Measurements from ENCODE around the gene BFSP2. TPM values are rescaled to one million over a fixed set of nuclear protein-coding genes. Genes with fewer than 3 reads are reported as not detected.

Gene BFSP2
- total and polyA plus RNA-seq, 2 donors (not counting 3 experiments of a cell fraction or from before 2014, with no cell fraction given), result not detected

DNA sequence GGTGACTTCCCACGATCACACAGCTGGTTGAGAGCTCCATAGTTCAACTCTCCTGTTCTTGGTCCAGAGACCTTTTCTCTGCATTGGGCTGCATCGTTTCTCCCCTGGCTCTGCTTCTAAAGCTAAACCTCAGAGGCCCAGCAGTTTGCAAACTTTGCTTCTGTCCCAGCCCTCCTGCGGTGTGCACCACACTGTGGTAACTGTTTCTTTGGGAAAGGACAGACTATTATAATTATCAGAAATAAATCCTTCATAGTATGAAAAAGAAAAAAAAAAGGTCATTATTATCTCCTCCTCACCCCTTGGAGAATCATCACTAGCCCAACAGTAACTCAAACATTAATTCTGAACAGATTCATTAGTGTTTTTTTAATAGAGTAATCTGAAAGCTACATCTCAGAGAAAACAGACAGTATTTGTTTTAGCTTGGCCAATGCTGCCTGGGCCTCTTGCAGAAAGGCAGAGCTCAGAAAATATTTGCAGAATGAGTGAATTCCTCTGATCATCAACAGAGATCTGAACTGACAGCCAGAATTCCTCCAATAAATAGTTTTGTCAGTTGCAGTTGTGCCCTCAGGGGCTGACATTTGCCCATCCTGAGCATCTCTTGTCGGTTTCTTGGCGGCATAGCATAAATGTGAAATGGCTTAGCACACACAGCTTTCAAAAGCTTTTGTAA is 52.9 kb downstream of the BFSP2 start:
- no peaks in the 10 kb centered on the region for H3K79me2 ChIP-seq (ENCODE audit: control insufficient read depth, insufficient read depth, low read length)
- FAIRE-seq (no peak), DNase-seq (ENCODE audit: low read depth, low spot score) (no peak)
- ChIA-PET CTCF (interaction anchor here (0.6 kb wide), 1 partner anchor 34 kb away, joined by 3 read pairs; no protein-coding TSS in a partner anchor), POLR2A (no interaction called here)
- H2AFZ ChIP-seq (ENCODE audit: low read depth, low read length), result no peak overlapping the region
- TF ChIP-seq FOS (IDR thresholded peaks at IDR 0.05; ENCODE audit: borderline replicate concordance, insufficient read depth, low read length) (no peak), GATA2 (IDR thresholded peaks at IDR 0.05; ENCODE audit: insufficient read depth, insufficient read length, low read depth, low read length) (no peak)
- dilution Hi-C loops (cut with MboI; ENCODE audit: extremely low pct_ligation_motif_present, low sequenced_read_pairs) (no loop called here), intact Hi-C loops (cut with micrococcal nuclease) (loop anchor here (10.0 kb wide), 1 partner anchor 352 kb away; the partner anchor contains the start of gene SRPRB)
- no peak overlapping the region for H3K9ac ChIP-seq (replicated peaks; ENCODE audit: extremely low read depth, insufficient read depth, low read length)
- H3K36me3 ChIP-seq (ENCODE audit: control insufficient read depth in 2 of 2, extremely low read depth in 1 of 2, insufficient read depth in 2 of 2, low read length in 2 of 2), result no peaks in the 10 kb centered on the region
- H3K9me3 ChIP-seq (replicated peaks; ENCODE audit: control insufficient read depth, insufficient read depth, low read length), result no peaks in the 10 kb centered on the region
- no TSS peak for BruUV-seq (replicated peaks)
- peaks cover 20 to 24% of the 10 kb centered on the region in 2 experiments for H3K27me3 ChIP-seq (ENCODE audit: control insufficient read depth in 2 of 2, insufficient read depth in 2 of 2, low read length in 2 of 2)
- no peak overlapping the region for H3K4me2 ChIP-seq (ENCODE audit: insufficient read depth, low read length)
- no peak overlapping the region for H3K27ac ChIP-seq (ENCODE audit: insufficient read depth, low read depth, low read length)
- H3K4me3 ChIP-seq (replicated peaks in 1 of 3; ENCODE audit: insufficient read depth in 1 of 3, low read depth in 1 of 3, low read length in 3 of 3), result no peak overlapping the region
- H3K9me1 ChIP-seq (replicated peaks; ENCODE audit: control insufficient read depth, extremely low read depth, insufficient read depth, low read length), result no peaks in the 10 kb centered on the region
- H4K20me1 ChIP-seq (replicated peaks; ENCODE audit: control insufficient read depth, extremely low read depth, insufficient read depth, low read length), result no peaks in the 10 kb centered on the region
- H3K4me1 ChIP-seq (ENCODE audit: control insufficient read depth, extremely low read depth, insufficient read depth, low read length), result no peaks in the 10 kb centered on the region

DNA sequence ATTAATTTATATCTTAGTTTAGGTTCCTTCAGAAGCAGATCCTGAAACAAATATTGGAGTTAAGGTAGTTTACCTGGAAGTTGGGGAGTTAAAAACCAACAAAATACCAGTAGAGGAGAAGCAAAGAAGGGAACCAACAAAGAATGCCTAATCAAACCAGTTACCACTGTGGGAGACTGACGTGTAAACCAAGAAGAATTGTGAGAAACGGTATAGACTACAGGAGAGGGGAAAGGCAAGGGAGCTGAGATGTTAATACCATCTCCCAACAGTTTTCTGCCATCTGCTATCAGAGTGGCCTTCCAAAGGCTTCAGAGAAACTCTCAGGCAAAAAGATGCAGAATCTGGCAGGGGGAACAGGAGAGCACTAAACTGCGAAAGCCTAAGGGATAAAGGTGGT is 53.5 kb downstream of the BFSP2 start:
- Histone ChIP-seq H3K9me1 (replicated peaks; ENCODE audit: control insufficient read depth, extremely low read depth, insufficient read depth, low read length) (no peaks in the 10 kb centered on the region), H3K9me3 (replicated peaks; ENCODE audit: control insufficient read depth, insufficient read depth, low read length) (no peaks in the 10 kb centered on the region), H3K36me3 (ENCODE audit: control insufficient read depth in 2 of 2, extremely low read depth in 1 of 2, insufficient read depth in 2 of 2, low read length in 2 of 2) (no peaks in the 10 kb centered on the region), H3K4me1 (ENCODE audit: control insufficient read depth, extremely low read depth, insufficient read depth, low read length) (no peaks in the 10 kb centered on the region), H2AFZ (ENCODE audit: low read depth, low read length) (no peak overlapping the region), H3K9ac (replicated peaks; ENCODE audit: extremely low read depth, insufficient read depth, low read length) (no peak overlapping the region), H3K4me3 (replicated peaks in 1 of 3; ENCODE audit: insufficient read depth in 1 of 3, low read depth in 1 of 3, low read length in 3 of 3) (no peak overlapping the region), H3K4me2 (ENCODE audit: insufficient read depth, low read length) (no peak overlapping the region), H3K27me3 (ENCODE audit: control insufficient read depth in 2 of 2, insufficient read depth in 2 of 2, low read length in 2 of 2) (peaks cover 18 to 22% of the 10 kb centered on the region in 2 experiments), H3K79me2 (ENCODE audit: control insufficient read depth, insufficient read depth, low read length) (no peaks in the 10 kb centered on the region), H4K20me1 (replicated peaks; ENCODE audit: control insufficient read depth, extremely low read depth, insufficient read depth, low read length) (no peaks in the 10 kb centered on the region), H3K27ac (ENCODE audit: insufficient read depth, low read depth, low read length) (no peak overlapping the region)
- no peak for TF ChIP-seq FOS (IDR thresholded peaks at IDR 0.05; ENCODE audit: borderline replicate concordance, insufficient read depth, low read length)
- TF ChIP-seq EZH2 (IDR thresholded peaks at IDR 0.05; ENCODE audit: borderline replicate concordance, low read depth, low read length, severe bottlenecking), result no peak
- TF ChIP-seq, protein P1, sequence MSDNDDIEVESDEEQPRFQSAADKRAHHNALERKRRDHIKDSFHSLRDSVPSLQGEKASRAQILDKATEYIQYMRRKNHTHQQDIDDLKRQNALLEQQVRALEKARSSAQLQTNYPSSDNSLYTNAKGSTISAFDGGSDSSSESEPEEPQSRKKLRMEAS (IDR thresholded peaks at IDR 0.05; ENCODE audit: insufficient read depth, insufficient read length), result no peak
- no peak for TF ChIP-seq JUN (IDR thresholded peaks at IDR 0.05; ENCODE audit: borderline replicate concordance, insufficient read depth, insufficient read length, low read depth)
- TF ChIP-seq POLR2A (IDR thresholded peaks at IDR 0.05; ENCODE audit: low read depth, low read length), result no peak
- no peak for TF ChIP-seq POLR2AphosphoS5 (IDR thresholded peaks at IDR 0.05; ENCODE audit: insufficient read depth, low read depth, low read length)
- TF ChIP-seq, protein P2, sequence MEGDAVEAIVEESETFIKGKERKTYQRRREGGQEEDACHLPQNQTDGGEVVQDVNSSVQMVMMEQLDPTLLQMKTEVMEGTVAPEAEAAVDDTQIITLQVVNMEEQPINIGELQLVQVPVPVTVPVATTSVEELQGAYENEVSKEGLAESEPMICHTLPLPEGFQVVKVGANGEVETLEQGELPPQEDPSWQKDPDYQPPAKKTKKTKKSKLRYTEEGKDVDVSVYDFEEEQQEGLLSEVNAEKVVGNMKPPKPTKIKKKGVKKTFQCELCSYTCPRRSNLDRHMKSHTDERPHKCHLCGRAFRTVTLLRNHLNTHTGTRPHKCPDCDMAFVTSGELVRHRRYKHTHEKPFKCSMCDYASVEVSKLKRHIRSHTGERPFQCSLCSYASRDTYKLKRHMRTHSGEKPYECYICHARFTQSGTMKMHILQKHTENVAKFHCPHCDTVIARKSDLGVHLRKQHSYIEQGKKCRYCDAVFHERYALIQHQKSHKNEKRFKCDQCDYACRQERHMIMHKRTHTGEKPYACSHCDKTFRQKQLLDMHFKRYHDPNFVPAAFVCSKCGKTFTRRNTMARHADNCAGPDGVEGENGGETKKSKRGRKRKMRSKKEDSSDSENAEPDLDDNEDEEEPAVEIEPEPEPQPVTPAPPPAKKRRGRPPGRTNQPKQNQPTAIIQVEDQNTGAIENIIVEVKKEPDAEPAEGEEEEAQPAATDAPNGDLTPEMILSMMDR (IDR thresholded peaks at IDR 0.05; ENCODE audit: extremely low read depth in 1 of 2, insufficient read depth in 1 of 2, low read depth in 1 of 2, low read length in 2 of 2), result no peak
- no peak for TF ChIP-seq GATA2 (IDR thresholded peaks at IDR 0.05; ENCODE audit: insufficient read depth, insufficient read length, low read depth, low read length)
- TF ChIP-seq MYC (IDR thresholded peaks at IDR 0.05; ENCODE audit: low read depth, low read length), result no peak
- intact Hi-C loops (cut with micrococcal nuclease), result loop anchor here (10.0 kb wide), 1 partner anchor 351 kb away; the partner anchor contains the start of gene SRPRB
- BruUV-seq (replicated peaks), result no TSS peak
- no peak for DNase-seq (ENCODE audit: low read depth, low spot score)
- no peak for FAIRE-seq
- dilution Hi-C loops (cut with MboI; ENCODE audit: extremely low pct_ligation_motif_present, low sequenced_read_pairs), result no loop called here
- ChIA-PET CTCF (interaction anchor here (0.6 to 1.2 kb wide), 2 partner anchors 16 to 33 kb away, joined by 3 read pairs; no protein-coding TSS in a partner anchor), POLR2A (no interaction called here)
